Mucosa of gallbladder (tissue), 1 donor: ENCODE data around the gene TMEM9. TPM values are rescaled to one million over a fixed set of nuclear protein-coding genes. Genes with fewer than 3 reads are reported as not detected.

Source experiments
- DNase-seq: peaks from one replicate; pipeline ENCODE4 v3.0.0-alpha.2; 2020; ENCODE audit warnings: low spot score
- total RNA-seq: library from RNA; stranded (reverse); gene quantifications from one replicate; pipeline ENCODE4 v1.2.1, GENCODE V29; 2021
- donor health status: DM: no; HTN: no; CAD: no.

The TMEM9 gene
- total RNA-seq, 1 donor from 2014 or later = 72.8 TPM

GRCh38 chr1:201145816-201146215 lies 8.5 kb downstream of the TMEM9 start:
- no peak for DNase-seq

DNA sequence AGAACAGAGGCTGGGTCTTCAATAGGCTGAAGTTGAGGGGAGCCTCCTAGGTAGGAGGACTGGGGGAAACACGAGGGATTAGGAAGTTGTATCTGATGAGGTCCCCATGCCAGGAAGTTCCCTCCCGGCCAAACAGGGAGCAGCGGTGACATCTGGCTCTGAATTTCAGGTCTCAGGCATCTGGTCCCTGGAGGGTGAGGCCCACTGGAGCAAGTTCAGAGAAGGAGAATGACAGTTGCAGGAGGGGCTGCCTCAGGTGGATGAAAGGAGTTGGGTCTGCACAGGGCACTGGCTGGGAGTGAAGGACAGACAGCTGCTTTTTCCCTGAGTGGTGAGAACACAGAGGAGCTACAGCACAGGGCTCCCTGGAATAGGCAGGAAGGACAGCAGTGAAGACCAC lies 9.1 kb downstream of the TMEM9 start:
- no peak for DNase-seq

DNA sequence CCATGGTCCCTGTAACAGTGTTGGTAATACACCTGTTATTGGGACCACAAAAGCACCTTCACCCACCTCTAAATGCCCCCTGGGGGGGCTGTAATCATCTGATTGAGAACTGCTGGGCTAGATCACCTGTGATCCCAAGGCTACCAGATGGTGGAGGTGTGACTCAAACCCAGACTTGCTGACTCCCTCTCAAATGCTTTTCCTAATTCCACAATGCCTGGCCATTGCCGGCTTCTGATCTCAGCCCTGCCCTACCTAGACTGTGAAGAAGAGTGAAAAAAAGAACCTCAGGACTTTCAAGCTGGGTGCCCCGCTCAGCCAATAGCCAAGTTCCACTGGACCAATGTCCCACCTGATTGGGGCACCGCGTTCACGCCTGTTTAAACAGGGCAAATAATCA lies 9.6 kb downstream of the TMEM9 start:
- no peak for DNase-seq

DNA sequence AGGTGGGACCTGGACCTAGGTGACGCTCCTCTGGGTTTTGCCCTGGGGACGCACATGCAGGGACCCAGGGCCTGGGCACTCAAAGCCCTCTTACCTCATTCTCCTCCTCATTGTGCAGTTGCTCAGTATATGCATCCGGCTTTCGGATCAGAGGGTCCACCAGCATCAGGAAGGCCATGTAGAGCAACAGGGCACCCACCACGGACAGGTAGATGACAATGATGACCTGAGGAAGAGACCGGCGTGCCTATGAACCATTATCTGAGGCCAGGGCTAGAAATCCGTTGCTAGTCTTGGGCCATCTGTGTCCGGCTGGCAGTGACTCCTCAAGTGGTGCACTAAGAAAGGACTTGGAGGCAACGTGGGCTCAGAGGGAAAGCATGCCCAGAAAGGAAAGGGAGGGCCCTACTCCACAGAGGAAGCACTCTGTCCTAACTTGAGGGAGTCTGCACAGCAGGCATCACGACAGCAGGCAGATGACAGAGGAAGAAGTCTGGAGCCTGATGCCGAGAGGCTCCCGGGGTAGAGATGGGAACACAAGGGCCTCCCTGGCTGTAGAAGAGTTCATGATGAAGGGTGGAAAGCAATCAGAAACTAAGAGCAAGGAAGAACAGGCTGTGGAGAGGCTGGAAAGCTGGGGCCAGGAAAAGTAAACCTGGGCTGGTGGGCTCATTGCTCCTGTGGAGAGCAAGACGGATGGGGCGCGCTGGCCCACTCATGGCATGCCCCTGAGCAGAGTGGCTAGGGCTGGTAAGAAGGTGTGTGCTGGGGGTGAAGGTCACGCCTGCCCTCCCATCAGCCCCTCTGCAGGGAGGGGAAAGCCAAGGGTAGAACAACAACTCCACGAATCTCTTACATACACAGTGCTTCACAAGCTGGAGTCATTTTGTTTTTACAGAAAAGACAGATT lies 10.3 kb downstream of the TMEM9 start:
- no peak for DNase-seq

GRCh38 chr1:201142849-201143725 lies 11.2 kb downstream of the TMEM9 start:
- DNase-seq = no peak

- peak; percentile 20 for DNase-seq
Observed at GRCh38 chr1:201142011-201142848, 12.0 kb downstream of the TMEM9 start.

- no peak for DNase-seq
Observed at GRCh38 chr1:201141418-201141817, 12.9 kb downstream of the TMEM9 start.

GRCh38 chr1:201140941-201141260 lies 13.4 kb downstream of the TMEM9 start:
- no peak for DNase-seq

DNA sequence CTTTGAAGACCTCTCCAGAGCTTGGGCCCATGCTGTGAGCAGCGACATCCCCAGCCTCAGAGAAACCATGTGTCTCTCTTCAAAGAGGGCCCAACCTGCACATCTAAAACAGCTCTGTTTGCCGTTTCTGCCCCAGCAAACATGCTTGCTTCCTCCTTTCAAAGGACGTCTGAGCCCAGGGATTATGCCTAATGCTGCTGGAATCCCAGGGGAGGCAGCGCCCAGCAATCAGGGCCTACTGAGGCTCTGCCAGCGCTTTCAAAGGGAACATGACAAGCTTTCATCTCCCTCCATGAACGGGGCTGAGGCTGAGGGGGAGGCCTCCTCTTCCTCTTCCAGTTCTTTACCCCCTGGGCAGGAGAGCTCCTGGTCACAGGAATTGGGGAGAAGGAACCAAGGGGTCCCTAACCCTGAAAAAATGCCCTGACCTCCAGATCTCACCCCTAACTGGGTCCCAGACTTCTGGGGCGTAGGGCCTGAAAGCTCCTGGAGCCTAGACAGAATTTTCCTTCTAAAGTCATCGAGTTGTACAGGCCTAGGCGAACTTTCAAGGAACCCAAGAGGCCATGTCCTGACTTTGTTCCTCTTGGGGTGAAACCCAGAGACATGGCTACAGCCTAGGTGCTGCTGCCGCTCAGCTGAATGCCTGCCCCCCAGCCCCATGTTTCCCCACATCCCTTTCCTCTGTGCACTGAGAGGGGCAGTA lies 13.9 kb downstream of the TMEM9 start:
- no peak for DNase-seq

GRCh38 chr1:201139756-201140155 lies 14.5 kb downstream of the TMEM9 start:
- DNase-seq = no peak

- DNase-seq = no peak
Observed at GRCh38 chr1:201139306-201139705, 15.0 kb downstream of the TMEM9 start.

DNA sequence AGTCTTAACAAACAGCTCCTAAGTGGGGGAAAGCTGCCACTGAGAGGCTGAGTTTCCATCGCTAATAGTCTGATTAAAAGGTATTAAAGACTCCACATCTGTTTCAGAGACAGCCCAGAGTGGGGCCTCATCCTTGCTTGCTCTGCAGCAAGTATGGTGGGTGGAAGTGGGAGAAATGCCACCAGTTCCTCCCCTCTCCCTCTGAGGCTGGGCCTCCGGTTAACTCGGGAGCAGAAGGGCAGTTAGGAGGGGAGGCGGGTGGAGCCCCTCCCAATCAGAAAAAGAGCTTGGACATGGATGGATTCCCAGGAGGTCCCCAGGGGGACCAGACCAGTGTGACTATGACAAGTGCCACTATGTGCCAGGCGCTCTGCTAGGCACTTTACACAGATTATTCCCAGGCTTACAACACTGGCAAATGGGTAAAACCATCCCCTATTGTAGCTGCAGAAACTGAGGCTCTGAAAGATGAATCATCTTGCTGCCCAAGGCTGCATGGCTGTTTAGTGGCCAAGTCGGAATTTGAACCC lies 15.9 kb downstream of the TMEM9 start:
- DNase-seq = no peak

- DNase-seq = peak; percentile 64
Observed at GRCh38 chr1:201137579-201138310, 16.5 kb downstream of the TMEM9 start.

GRCh38 chr1:201137024-201137392 lies 17.3 kb downstream of the TMEM9 start:
- DNase-seq = no peak

GRCh38 chr1:201136355-201137023 lies 17.8 kb downstream of the TMEM9 start:
- DNase-seq = no peak

GRCh38 chr1:201134405-201134804 lies 19.9 kb downstream of the TMEM9 start:
- DNase-seq = no peak

DNA sequence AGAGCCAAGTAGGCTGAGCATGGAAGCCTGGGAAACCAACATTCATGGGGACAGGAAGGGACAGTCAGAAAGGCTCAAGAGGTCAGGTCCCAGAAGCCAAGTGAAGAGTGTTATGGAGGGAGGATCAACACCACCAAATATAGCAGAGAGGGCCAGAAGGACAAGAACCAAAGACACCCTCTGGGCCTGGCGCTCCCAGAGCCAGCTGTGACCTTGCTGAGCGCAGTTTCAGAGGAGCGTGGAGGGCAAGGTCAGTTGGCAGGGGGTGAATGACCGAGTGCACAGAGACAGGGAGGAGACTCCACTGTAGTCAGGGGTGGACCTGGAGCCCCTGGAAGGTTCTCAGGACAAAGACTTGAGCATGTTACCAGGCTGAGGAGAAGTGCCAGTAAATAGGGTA lies 22.9 kb downstream of the TMEM9 start:
- no peak for DNase-seq

DNA sequence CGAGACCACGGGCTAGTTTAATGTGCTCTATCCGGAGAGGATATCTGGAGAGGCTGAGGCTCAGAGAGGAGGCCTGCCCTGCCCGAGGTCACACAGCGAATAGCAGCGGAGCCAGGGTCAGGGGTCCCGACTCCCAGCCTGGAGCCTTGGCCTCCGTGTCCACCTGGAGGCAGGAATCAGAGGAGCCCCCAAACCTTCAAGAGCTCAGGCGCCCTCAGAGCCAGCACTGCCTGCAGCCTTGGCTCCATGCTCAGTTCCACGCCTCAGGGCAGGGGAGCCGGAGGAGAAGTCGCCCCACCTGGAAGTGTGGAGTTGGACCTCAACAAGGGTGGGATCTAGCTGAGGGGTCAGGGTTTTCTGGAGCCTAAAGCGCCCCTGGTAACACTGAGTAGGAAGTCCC lies 25.3 kb downstream of the TMEM9 start:
- no peak for DNase-seq

GRCh38 chr1:201128476-201128875 lies 25.8 kb downstream of the TMEM9 start:
- DNase-seq = no peak
